Measurements from ENCODE around the gene HSD17B10. TPM values are rescaled to one million over a fixed set of nuclear protein-coding genes. Genes with fewer than 3 reads are reported as not detected.
"Not testable (repeated sequence)": the region's sequence is repeated elsewhere in the genome, so short reads cannot be mapped to it uniquely, and the experiment has no call there.

HSD17B10 gene
- total RNA-seq, 2 donors from 2014 or later, result 52.3 to 149 TPM

- Mint-ChIP-seq H3K4me3 (peak overlapping the region; percentile 90), H3K27ac (peak overlapping the region; percentile 100), H3K4me1 (peaks cover 14% of the 10 kb centered on the region), H3K36me3 (ENCODE audit: low read depth) (peaks cover 36% of the 10 kb centered on the region)
- H3K9me3 Mint-ChIP-seq; ATAC-seq (replicated peaks); H3K27me3 Mint-ChIP-seq: not testable (repeated sequence)
These were observed 13.8 kb downstream of the HSD17B10 start for GRCh38 chrX:53420351-53420750.

- no peak overlapping the region for H3K4me3 Mint-ChIP-seq
- H3K36me3 Mint-ChIP-seq (ENCODE audit: low read depth), result peaks cover 85% of the 10 kb centered on the region
- H3K27me3 Mint-ChIP-seq, result no peaks in the 10 kb centered on the region
- ATAC-seq (replicated peaks), result no peak
- no peaks in the 10 kb centered on the region for H3K4me1 Mint-ChIP-seq
- no peak overlapping the region for H3K27ac Mint-ChIP-seq
- H3K9me3 Mint-ChIP-seq, result no peaks in the 10 kb centered on the region
These were observed 21.7 kb downstream of the HSD17B10 start for GRCh38 chrX:53412446-53412845.

DNA sequence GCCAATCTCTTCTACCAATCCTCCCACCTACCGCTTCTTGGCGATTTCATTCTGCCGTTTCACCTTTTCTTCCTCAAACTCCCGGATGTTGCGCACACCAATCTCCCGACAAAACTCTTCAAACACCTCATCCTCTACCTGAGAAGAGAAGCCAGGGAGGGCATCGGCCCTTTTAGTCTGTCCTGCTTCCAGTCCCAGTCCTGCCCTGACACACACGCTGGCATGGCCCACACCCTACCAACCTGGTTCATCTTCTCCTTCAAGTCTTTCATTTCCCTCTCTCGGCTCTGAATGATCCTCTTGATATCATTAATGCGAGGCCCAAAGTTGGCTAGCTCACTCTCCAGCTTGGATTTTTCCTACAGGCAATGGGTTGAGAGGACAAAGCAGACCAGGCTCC is 30.6 kb downstream of the HSD17B10 start:
- peak overlapping the region; percentile 52 for H3K27ac Mint-ChIP-seq
- H3K9me3 Mint-ChIP-seq, result no peaks in the 10 kb centered on the region
- H3K36me3 Mint-ChIP-seq (ENCODE audit: low read depth), result peaks cover 87% of the 10 kb centered on the region
- no peaks in the 10 kb centered on the region for H3K27me3 Mint-ChIP-seq
- no peaks in the 10 kb centered on the region for H3K4me1 Mint-ChIP-seq
- no peak for ATAC-seq (replicated peaks)
- H3K4me3 Mint-ChIP-seq, result no peak overlapping the region

GRCh38 chrX:53398216-53398615 is 36.0 kb downstream of the HSD17B10 start:
- peak; percentile 35 for ATAC-seq (replicated peaks)
- Mint-ChIP-seq H3K9me3 (no peaks in the 10 kb centered on the region), H3K27me3 (no peaks in the 10 kb centered on the region), H3K36me3 (ENCODE audit: low read depth) (peaks cover 93% of the 10 kb centered on the region), H3K4me1 (no peaks in the 10 kb centered on the region), H3K27ac (no peak overlapping the region), H3K4me3 (no peak overlapping the region)

DNA sequence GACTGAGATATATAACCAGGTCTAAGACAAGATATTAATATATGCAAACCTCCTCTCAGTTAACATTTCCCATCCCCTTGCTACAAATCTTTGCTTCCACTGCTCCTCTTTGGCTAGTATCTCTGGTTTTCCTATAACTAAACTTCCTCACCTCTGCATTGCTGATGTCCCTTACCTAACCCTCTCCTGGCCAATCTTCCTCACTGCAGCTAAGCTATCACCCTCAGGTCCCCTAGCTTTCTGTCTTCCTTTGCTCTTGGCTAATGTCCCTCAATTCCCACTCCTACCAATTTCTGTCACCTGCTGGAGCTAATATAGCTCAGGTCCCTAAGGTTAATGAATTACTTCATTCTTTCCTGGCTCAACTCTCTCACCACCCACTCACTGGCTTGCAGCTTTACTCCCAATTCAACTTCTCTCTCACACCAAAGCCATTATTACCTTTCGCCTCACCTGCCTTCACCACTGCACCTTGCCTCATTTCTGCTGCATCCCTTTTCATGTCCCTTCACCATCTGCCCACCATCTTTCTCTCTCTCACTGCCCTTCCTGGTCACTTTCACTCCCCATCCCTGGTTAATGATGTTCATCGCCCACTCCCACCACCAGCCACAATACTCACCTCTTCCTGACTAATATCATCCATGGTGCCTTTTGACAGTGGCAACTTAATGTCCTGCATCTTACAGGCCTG is 38.4 kb downstream of the HSD17B10 start:
- H3K27me3 Mint-ChIP-seq, result no peaks in the 10 kb centered on the region
- no peak overlapping the region for H3K4me3 Mint-ChIP-seq
- peak overlapping the region; percentile 36 for H3K27ac Mint-ChIP-seq
- H3K9me3 Mint-ChIP-seq, result no peaks in the 10 kb centered on the region
- H3K4me1 Mint-ChIP-seq, result no peaks in the 10 kb centered on the region
- ATAC-seq (replicated peaks), result no peak
- H3K36me3 Mint-ChIP-seq (ENCODE audit: low read depth), result peaks cover 81% of the 10 kb centered on the region

GRCh38 chrX:53383376-53384076 is 50.6 kb downstream of the HSD17B10 start:
- no peak overlapping the region for H3K4me3 Mint-ChIP-seq
- H3K9me3 Mint-ChIP-seq, result no peaks in the 10 kb centered on the region
- H3K36me3 Mint-ChIP-seq (ENCODE audit: low read depth), result peaks cover 80% of the 10 kb centered on the region
- peak overlapping the region; percentile 36 for H3K27ac Mint-ChIP-seq
- H3K4me1 Mint-ChIP-seq, result no peaks in the 10 kb centered on the region
- no peaks in the 10 kb centered on the region for H3K27me3 Mint-ChIP-seq
- ATAC-seq (replicated peaks), result no peak

Other genes with a start within 250 kb of the HSD17B10 start
- gene KDM5C, start 209.2 kb downstream of the HSD17B10 start, total RNA-seq, result 100 to 1,000 TPM in 1 of 2 donors, 10 to 100 TPM in 1; 93.3 to 147 TPM
- under 1 TPM; 0.32 to 0.56 TPM for gene IQSEC2, start 152.8 kb downstream of the HSD17B10 start, total RNA-seq
- 100 to 1,000 TPM in 1 of 2 donors, 10 to 100 TPM in 1; 77.6 to 124 TPM for gene SMC1A, start 11.7 kb downstream of the HSD17B10 start, total RNA-seq
- gene RIBC1, start 11.5 kb downstream of the HSD17B10 start, total RNA-seq, result under 1 TPM; 0.71 to 0.74 TPM

Data from activated T-helper 17 cell treated with anti-CD3 and anti-CD28 coated beads, Interleukin-2, amount 50 U/mL, for 72 hours (primary cell).